Activated naive CD8-positive, alpha-beta T cell (primary cell): Measurements from ENCODE around the gene RAB31.

Experiments used
- H3K27ac Mint-ChIP-seq: one replicate; pipeline ENCODE4 v1.8.0; 2021; ENCODE audit warnings: mixed read lengths
- H3K27me3 Mint-ChIP-seq: one replicate; pipeline ENCODE4 v1.8.0; 2021; ENCODE audit warnings: mixed read lengths
- H3K36me3 Mint-ChIP-seq: one replicate; pipeline ENCODE4 v1.8.0; 2021; ENCODE audit warnings: mixed read lengths
- H3K4me1 Mint-ChIP-seq: one replicate; pipeline ENCODE4 v1.8.0; 2021; ENCODE audit warnings: low read depth, mixed read lengths
- H3K4me3 Mint-ChIP-seq: one replicate; pipeline ENCODE4 v1.8.0; 2021; ENCODE audit warnings: mild to moderate bottlenecking, mixed read lengths
- H3K9me3 Mint-ChIP-seq: one replicate; pipeline ENCODE4 v1.8.0; 2021; ENCODE audit warnings: low read depth, mixed read lengths

Gene RAB31

GRCh38 chr18:9809697-9810096 is 101.6 kb downstream of the RAB31 start:
- no peaks in the 10 kb centered on the region for H3K4me1 Mint-ChIP-seq
- H3K27ac Mint-ChIP-seq, result no peak overlapping the region
- no peaks in the 10 kb centered on the region for H3K9me3 Mint-ChIP-seq
- H3K4me3 Mint-ChIP-seq, result no peak overlapping the region
- H3K36me3 Mint-ChIP-seq, result no peaks in the 10 kb centered on the region
- peaks cover 3% of the 10 kb centered on the region for H3K27me3 Mint-ChIP-seq

GRCh38 chr18:9810299-9810698 is 102.2 kb downstream of the RAB31 start:
- H3K27me3 Mint-ChIP-seq, result peaks cover 3% of the 10 kb centered on the region

GRCh38 chr18:9810994-9811705 is 103.0 kb downstream of the RAB31 start:
- H3K27me3 Mint-ChIP-seq, result peaks cover 2% of the 10 kb centered on the region
- H3K4me1 Mint-ChIP-seq, result no peaks in the 10 kb centered on the region
- no peak overlapping the region for H3K27ac Mint-ChIP-seq
- no peaks in the 10 kb centered on the region for H3K36me3 Mint-ChIP-seq
- H3K4me3 Mint-ChIP-seq, result no peak overlapping the region
- H3K9me3 Mint-ChIP-seq, result no peaks in the 10 kb centered on the region

More at GRCh38 chr18:9810299-9810698, 102.2 kb downstream of the RAB31 start:
- Mint-ChIP-seq H3K27ac (no peak overlapping the region), H3K9me3 (no peaks in the 10 kb centered on the region), H3K4me3 (no peak overlapping the region), H3K4me1 (no peaks in the 10 kb centered on the region), H3K36me3 (no peaks in the 10 kb centered on the region)

- no peaks in the 10 kb centered on the region for H3K4me1 Mint-ChIP-seq
- H3K4me3 Mint-ChIP-seq, result no peak overlapping the region
- peaks cover under 1% of the 10 kb centered on the region for H3K27me3 Mint-ChIP-seq
- no peaks in the 10 kb centered on the region for H3K9me3 Mint-ChIP-seq
- no peaks in the 10 kb centered on the region for H3K36me3 Mint-ChIP-seq
- H3K27ac Mint-ChIP-seq, result no peak overlapping the region
Observed at GRCh38 chr18:9811978-9812377, 103.9 kb downstream of the RAB31 start.

- Mint-ChIP-seq H3K4me3 (no peak overlapping the region), H3K4me1 (no peaks in the 10 kb centered on the region), H3K36me3 (no peaks in the 10 kb centered on the region), H3K27ac (no peak overlapping the region), H3K27me3 (peaks cover 7% of the 10 kb centered on the region), H3K9me3 (peaks cover 14% of the 10 kb centered on the region)
Observed at GRCh38 chr18:9814431-9814830, 106.3 kb downstream of the RAB31 start.

- Mint-ChIP-seq H3K36me3 (no peaks in the 10 kb centered on the region), H3K27me3 (peaks cover 7% of the 10 kb centered on the region), H3K4me3 (no peak overlapping the region), H3K9me3 (peaks cover 15% of the 10 kb centered on the region), H3K27ac (no peak overlapping the region), H3K4me1 (no peaks in the 10 kb centered on the region)
Observed at GRCh38 chr18:9817286-9817685, 109.2 kb downstream of the RAB31 start.

GRCh38 chr18:9817725-9818422 is 109.8 kb downstream of the RAB31 start:
- Mint-ChIP-seq H3K27ac (no peak overlapping the region), H3K27me3 (peaks cover 7% of the 10 kb centered on the region), H3K9me3 (peaks cover 15% of the 10 kb centered on the region), H3K4me3 (no peak overlapping the region), H3K36me3 (no peaks in the 10 kb centered on the region), H3K4me1 (no peaks in the 10 kb centered on the region)

GRCh38 chr18:9818423-9818734 is 110.3 kb downstream of the RAB31 start:
- no peaks in the 10 kb centered on the region for H3K36me3 Mint-ChIP-seq
- peaks cover 7% of the 10 kb centered on the region for H3K27me3 Mint-ChIP-seq
- H3K4me3 Mint-ChIP-seq, result no peak overlapping the region
- peaks cover 15% of the 10 kb centered on the region for H3K9me3 Mint-ChIP-seq
- H3K27ac Mint-ChIP-seq, result no peak overlapping the region
- H3K4me1 Mint-ChIP-seq, result no peaks in the 10 kb centered on the region

GRCh38 chr18:9820127-9820526 is 112.0 kb downstream of the RAB31 start:
- H3K27me3 Mint-ChIP-seq, result peaks cover 7% of the 10 kb centered on the region

GRCh38 chr18:9820719-9821118 is 112.6 kb downstream of the RAB31 start:
- H3K36me3 Mint-ChIP-seq, result no peaks in the 10 kb centered on the region
- H3K27me3 Mint-ChIP-seq, result peaks cover 8% of the 10 kb centered on the region
- no peak overlapping the region for H3K27ac Mint-ChIP-seq
- peaks cover 15% of the 10 kb centered on the region for H3K9me3 Mint-ChIP-seq
- H3K4me3 Mint-ChIP-seq, result no peak overlapping the region
- no peaks in the 10 kb centered on the region for H3K4me1 Mint-ChIP-seq

More at GRCh38 chr18:9820127-9820526, 112.0 kb downstream of the RAB31 start:
- Mint-ChIP-seq H3K36me3 (no peaks in the 10 kb centered on the region), H3K27ac (no peak overlapping the region), H3K4me1 (no peaks in the 10 kb centered on the region), H3K4me3 (no peak overlapping the region), H3K9me3 (peaks cover 15% of the 10 kb centered on the region)

GRCh38 chr18:9822587-9823185 is 114.6 kb downstream of the RAB31 start:
- Mint-ChIP-seq H3K4me1 (no peaks in the 10 kb centered on the region), H3K36me3 (no peaks in the 10 kb centered on the region), H3K27ac (no peak overlapping the region), H3K9me3 (peaks cover 15% of the 10 kb centered on the region), H3K27me3 (peaks cover 5% of the 10 kb centered on the region), H3K4me3 (no peak overlapping the region)

GRCh38 chr18:9823805-9824473 is 115.8 kb downstream of the RAB31 start:
- H3K9me3 Mint-ChIP-seq, result peaks cover 5% of the 10 kb centered on the region
- H3K27ac Mint-ChIP-seq, result no peak overlapping the region
- no peaks in the 10 kb centered on the region for H3K4me1 Mint-ChIP-seq
- no peaks in the 10 kb centered on the region for H3K36me3 Mint-ChIP-seq
- no peak overlapping the region for H3K4me3 Mint-ChIP-seq
- H3K27me3 Mint-ChIP-seq, result peaks cover 2% of the 10 kb centered on the region

- Mint-ChIP-seq H3K27ac (no peak overlapping the region), H3K9me3 (peaks cover under 1% of the 10 kb centered on the region)
Observed at GRCh38 chr18:9824474-9824832, 116.4 kb downstream of the RAB31 start.

GRCh38 chr18:9824952-9825371 is 116.9 kb downstream of the RAB31 start:
- no peak overlapping the region for H3K4me3 Mint-ChIP-seq
- peaks cover 1% of the 10 kb centered on the region for H3K27me3 Mint-ChIP-seq
- no peaks in the 10 kb centered on the region for H3K4me1 Mint-ChIP-seq
- no peaks in the 10 kb centered on the region for H3K36me3 Mint-ChIP-seq
- H3K27ac Mint-ChIP-seq, result no peak overlapping the region
- H3K9me3 Mint-ChIP-seq, result no peaks in the 10 kb centered on the region

More at GRCh38 chr18:9824474-9824832, 116.4 kb downstream of the RAB31 start:
- no peaks in the 10 kb centered on the region for H3K36me3 Mint-ChIP-seq
- H3K4me3 Mint-ChIP-seq, result no peak overlapping the region
- H3K27me3 Mint-ChIP-seq, result peaks cover 1% of the 10 kb centered on the region
- no peaks in the 10 kb centered on the region for H3K4me1 Mint-ChIP-seq

- Mint-ChIP-seq H3K9me3 (no peaks in the 10 kb centered on the region), H3K4me3 (no peak overlapping the region), H3K36me3 (no peaks in the 10 kb centered on the region), H3K27ac (no peak overlapping the region), H3K4me1 (no peaks in the 10 kb centered on the region), H3K27me3 (peaks cover 1% of the 10 kb centered on the region)
Observed at GRCh38 chr18:9825571-9826073, 117.5 kb downstream of the RAB31 start.
